Lower lobe of right lung (tissue), 2 donors: ENCODE results near the gene IRF7. TPM values are rescaled to one million over a fixed set of nuclear protein-coding genes. Genes with fewer than 3 reads are reported as not detected.

Source experiments
- ATAC-seq, 2 donors: fragments of 200-7000 bp; cut with Tn5 transposase; one replicate each; pipeline ENCODE4 v1.9.1; 2020 to 2022; ENCODE audit warnings: mild to moderate bottlenecking in 2 of 2, moderate library complexity in 2 of 2
- DNase-seq: peaks from one replicate; pipeline ENCODE4 v3.0.0-alpha.2; 2020
- H3K27ac ChIP-seq: fragments of 200-600 bp; one replicate; pipeline ENCODE4 v1.8.0; 2022
- H3K27me3 ChIP-seq: fragments of 200-600 bp; one replicate; pipeline ENCODE4 v1.8.0; 2022; ENCODE audit warnings: low read depth
- H3K36me3 ChIP-seq: fragments of 200-600 bp; one replicate; pipeline ENCODE4 v1.8.0; 2022; ENCODE audit warnings: mild to moderate bottlenecking
- H3K4me1 ChIP-seq: fragments of 200-600 bp; one replicate; pipeline ENCODE4 v1.8.0; 2022
- H3K4me3 ChIP-seq: fragments of 200-600 bp; one replicate; pipeline ENCODE4 v1.8.0; 2022; ENCODE audit warnings: mild to moderate bottlenecking
- H3K9me3 ChIP-seq: fragments of 200-600 bp; one replicate; pipeline ENCODE4 v1.8.0; 2022
- intact Hi-C: fragments of 100-400 bp; cut with DNase I; formaldehyde crosslinking; loops from one replicate; pipeline ENCODE4 v1.11.0; 2022
- total RNA-seq: library from RNA; stranded (reverse); fragmentation: NEBNext Ultra II Directional; extraction: Animal tissue kit (Norgen Biotek cat#: 25700); gene quantifications from one replicate; pipeline ENCODE4 v1.2.1, GENCODE V29; 2021
- TF ChIP-seq, protein P1 (sequence below): fragments of 200-600 bp; IDR thresholded peaks from one replicate; pipeline ENCODE4 v1.8.0; 2022; ENCODE audit warnings: antibody characterized with exemption, mild to moderate bottlenecking
- donor health status: DM: no; HTN: yes; CAD: no; lungs with severe emphysema.

IRF7 gene
- total RNA-seq, 1 donor from 2014 or later = 84.8 TPM

DNA sequence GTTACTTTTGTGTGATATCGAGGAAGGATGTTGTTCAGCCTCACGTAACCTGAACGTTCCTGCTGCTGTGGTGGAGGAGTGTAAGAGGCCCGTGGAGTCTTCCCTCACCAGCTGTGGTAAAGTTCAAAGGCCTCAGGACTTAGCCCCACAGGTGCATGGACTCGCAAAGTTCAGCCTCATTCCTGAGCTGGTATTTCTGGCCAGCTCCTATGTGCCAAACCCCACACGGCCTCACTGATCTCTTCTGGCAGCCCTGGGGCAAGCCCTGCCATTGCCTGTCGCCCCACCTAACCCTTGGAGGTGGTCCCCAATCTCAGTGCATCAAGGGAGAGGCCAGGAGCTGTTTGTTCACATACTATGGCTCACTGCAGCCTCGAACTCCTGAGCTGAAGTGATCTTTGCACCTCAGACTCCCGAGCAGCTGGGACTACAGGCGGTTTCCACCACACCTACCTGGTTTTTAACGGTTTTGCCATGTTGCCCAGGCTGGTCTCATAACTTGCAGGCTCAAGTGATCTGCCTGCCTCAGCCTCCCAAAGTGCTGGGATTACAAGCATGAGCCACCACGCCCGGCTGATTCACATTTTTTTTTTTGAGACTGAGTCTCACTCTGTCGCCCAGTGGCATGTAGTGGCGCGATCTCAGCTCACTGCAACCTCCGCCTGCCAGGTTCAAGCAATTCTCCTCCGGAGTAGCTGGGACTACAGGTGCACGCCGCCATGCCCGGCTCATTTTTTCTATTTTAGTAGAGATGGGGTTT, 37.3 kb downstream of the IRF7 start:
- no peak overlapping the region for H3K4me3 ChIP-seq
- no peaks in the 10 kb centered on the region for H3K27me3 ChIP-seq
- intact Hi-C loops = no loop called here
- H3K4me1 ChIP-seq = peaks cover 58% of the 10 kb centered on the region
- DNase-seq (no peak), ATAC-seq (no peak)
- no peaks in the 10 kb centered on the region for H3K9me3 ChIP-seq
- no peak overlapping the region for H3K27ac ChIP-seq
- peaks cover 19% of the 10 kb centered on the region for H3K36me3 ChIP-seq
- TF ChIP-seq, protein P1, sequence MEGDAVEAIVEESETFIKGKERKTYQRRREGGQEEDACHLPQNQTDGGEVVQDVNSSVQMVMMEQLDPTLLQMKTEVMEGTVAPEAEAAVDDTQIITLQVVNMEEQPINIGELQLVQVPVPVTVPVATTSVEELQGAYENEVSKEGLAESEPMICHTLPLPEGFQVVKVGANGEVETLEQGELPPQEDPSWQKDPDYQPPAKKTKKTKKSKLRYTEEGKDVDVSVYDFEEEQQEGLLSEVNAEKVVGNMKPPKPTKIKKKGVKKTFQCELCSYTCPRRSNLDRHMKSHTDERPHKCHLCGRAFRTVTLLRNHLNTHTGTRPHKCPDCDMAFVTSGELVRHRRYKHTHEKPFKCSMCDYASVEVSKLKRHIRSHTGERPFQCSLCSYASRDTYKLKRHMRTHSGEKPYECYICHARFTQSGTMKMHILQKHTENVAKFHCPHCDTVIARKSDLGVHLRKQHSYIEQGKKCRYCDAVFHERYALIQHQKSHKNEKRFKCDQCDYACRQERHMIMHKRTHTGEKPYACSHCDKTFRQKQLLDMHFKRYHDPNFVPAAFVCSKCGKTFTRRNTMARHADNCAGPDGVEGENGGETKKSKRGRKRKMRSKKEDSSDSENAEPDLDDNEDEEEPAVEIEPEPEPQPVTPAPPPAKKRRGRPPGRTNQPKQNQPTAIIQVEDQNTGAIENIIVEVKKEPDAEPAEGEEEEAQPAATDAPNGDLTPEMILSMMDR = no peak

DNA sequence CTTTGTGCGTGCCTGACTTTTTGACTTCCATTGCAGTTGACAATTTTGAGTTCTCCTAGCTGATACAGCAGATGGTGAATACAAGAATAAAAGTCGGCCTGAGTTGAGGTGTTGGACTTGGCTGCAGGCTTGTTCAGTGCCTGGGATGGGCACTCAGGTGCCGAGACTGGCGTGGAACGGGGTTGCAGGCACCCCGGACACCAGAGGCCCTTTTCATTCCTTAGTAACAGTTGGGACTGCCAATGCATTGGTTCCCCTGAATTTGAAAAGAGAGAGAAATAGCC, 38.2 kb downstream of the IRF7 start:
- H3K4me1 ChIP-seq = peaks cover 67% of the 10 kb centered on the region
- no peak overlapping the region for H3K27ac ChIP-seq
- no peaks in the 10 kb centered on the region for H3K9me3 ChIP-seq
- TF ChIP-seq, protein P1 = no peak
- H3K36me3 ChIP-seq = peaks cover 10% of the 10 kb centered on the region
- intact Hi-C loops = no loop called here
- DNase-seq (no peak), ATAC-seq (no peak)
- no peaks in the 10 kb centered on the region for H3K27me3 ChIP-seq
- H3K4me3 ChIP-seq = peak overlapping the region; percentile 75

DNA sequence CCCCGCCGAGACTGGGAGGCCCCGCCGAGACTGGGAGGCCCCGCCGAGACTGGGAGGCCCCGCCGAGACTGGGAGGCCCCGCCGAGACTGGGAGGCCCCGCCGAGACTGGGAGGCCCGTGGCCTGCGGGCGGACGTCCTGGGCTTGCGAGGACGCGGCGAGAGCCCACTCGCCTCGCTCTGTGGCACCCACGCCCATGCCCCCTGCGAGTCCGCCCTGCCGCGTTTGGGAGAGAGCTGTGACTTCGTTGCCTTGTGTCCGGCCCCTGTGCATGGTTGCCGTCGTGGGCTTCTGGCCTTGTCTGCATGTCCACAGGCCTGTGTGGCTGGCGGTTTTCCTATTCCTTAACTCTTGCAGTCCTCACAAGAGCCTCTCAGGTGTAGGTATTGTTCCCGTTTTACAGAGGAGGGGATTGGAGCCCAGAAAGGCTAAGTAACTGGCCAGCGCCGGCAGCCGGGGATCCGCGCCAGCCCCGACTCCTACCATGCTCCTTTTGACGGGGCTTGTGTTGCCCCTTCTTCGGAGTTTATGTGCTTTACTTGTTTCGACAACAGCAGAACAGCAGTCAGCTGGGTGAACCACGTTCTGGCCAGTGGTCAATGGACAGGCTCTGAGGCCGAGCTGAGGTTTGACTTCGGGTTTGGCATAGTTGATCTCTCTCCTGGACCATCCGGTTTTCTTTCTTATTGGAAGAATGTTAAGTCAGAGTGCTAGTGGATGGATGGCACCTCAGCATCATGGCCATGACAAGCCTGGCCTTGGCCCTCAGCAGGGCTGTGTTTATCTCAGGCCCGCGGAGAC, 38.7 kb downstream of the IRF7 start:
- DNase-seq = no peak
- no peaks in the 10 kb centered on the region for H3K27me3 ChIP-seq
- no peak for ATAC-seq
- H3K9me3 ChIP-seq = no peaks in the 10 kb centered on the region
- intact Hi-C loops = no loop called here
- peaks cover 67% of the 10 kb centered on the region for H3K4me1 ChIP-seq
- H3K27ac ChIP-seq = peak overlapping the region; percentile 74
- H3K36me3 ChIP-seq = peaks cover 5% of the 10 kb centered on the region
- TF ChIP-seq, protein P1 = no peak
- peak overlapping the region; percentile 75 for H3K4me3 ChIP-seq

DNA sequence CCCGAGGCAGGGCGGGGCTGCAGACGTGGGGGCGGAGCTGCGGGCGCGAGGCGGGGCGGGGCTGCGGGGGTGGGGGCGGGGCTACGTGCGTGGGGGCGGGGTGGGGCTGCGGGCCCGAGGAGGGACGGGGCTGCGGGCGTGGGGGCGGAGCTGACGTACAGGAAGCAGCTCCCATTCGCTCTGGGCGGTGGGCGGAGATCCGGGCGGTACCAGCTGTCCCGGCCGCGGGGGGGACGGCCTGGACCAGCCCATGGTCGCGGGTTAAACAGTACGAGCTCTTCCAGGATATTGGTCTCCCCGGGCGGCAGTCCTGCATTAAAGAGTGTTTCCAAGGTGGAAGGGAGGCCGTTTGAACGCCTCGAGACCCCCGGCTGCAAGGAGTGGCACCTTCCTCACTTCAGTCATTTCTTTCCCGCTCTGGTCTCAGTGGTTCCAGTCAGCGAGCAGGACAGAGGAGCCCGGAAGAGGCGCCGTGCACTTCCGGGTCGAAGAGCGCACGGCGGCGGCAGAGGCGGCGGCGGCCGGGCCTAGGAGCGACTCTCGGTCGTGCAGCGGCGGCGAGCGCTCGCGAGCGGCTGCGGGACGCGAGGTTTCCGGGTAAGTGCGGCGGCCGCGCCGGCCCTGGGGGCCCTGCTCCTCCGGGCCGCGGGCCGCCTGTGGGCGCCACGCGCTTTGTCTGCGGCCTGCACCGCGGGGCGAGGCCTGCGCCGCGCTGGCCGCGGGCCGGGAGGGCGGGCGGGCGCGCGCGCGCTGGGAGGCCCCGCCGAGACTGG, 39.6 kb downstream of the IRF7 start, which contains the start of gene PHRF1:
PHRF1 (plus strand) TSS at position 475 of the 773 bp plus-strand sequence. CDS start 5,043 bp downstream, outside the sequence.
- Histone ChIP-seq H3K4me3 (peak within 1 kb of the TSS; percentile 78), H3K36me3 (no peaks in the 10 kb centered on the region), H3K9me3 (no peaks in the 10 kb centered on the region), H3K27me3 (no peaks in the 10 kb centered on the region), H3K27ac (peak within 1 kb of the TSS; percentile 95), H3K4me1 (peaks cover 67% of the 10 kb centered on the region)
- intact Hi-C loops = no loop called here
- ATAC-seq (peak; percentile 93 to 95), DNase-seq (peak; percentile 98)
- TF ChIP-seq, protein P1 = no peak

DNA sequence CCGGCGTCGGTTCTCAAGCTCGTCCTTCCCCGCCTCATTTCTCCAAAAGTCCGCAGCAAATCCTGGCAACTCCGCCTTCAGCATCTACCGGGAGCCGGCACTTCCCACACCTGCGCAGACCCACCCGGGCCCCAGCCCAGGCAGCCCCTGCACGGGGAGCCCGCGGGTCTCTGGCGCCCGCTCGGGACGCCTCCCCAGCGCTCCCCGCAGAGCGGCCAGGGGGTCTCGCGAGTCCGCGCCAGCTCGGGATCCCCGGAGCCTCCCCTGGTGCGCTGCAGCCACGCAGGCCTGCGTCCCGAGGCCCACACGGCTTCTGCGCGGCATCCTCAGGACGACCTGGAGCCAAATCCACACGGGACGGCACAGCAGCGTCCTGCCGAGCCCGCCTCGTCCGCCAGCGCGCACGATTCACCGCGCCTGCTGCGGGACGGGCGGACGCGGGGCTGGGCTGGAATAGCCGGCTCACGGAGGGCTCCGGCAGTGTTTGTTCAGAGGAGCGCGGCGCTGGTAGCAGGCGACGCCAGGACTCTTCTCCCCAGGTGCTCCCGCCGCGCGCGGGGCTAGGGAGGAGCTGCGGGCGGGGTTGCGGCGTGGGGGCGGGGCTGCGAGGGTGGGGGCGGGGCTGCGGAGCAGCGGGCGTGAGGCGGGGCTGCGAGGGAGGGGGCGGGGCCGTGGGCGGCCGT, 40.3 kb downstream of the IRF7 start:
- peaks cover 63% of the 10 kb centered on the region for H3K4me1 ChIP-seq
- peak overlapping the region; percentile 66 for H3K27ac ChIP-seq
- H3K9me3 ChIP-seq = no peaks in the 10 kb centered on the region
- no peaks in the 10 kb centered on the region for H3K36me3 ChIP-seq
- H3K27me3 ChIP-seq = no peaks in the 10 kb centered on the region
- TF ChIP-seq, protein P1 = no peak
- ATAC-seq (peak; percentile 20 to 82), DNase-seq (peak; percentile 81)
- peak overlapping the region; percentile 78 for H3K4me3 ChIP-seq
- intact Hi-C loops = no loop called here
